Omental fat pad (tissue), 4 donors: ENCODE data around the gene KITLG. TPM values are rescaled to one million over a fixed set of nuclear protein-coding genes. Genes with fewer than 3 reads are reported as not detected.

Experiments used
- ATAC-seq: fragments of 150-250 bp; one replicate; pipeline ENCODE4 v1.9.1; 2016; ENCODE audit warnings: mild to moderate bottlenecking, moderate library complexity; ENCODE audit not compliant: low FRiP score
- DNase-seq: peaks from one replicate; pipeline ENCODE4 v3.0.0-alpha.2; 2019; ENCODE audit warnings: low spot score
- total RNA-seq, 4 donors: library from RNA; depleted of rRNA; stranded (reverse); fragments of >200 nt; gene quantifications; one replicate each; pipeline ENCODE4 v1.1.0, GENCODE V29; 2016
- TF ChIP-seq, protein P1 (sequence below), 3 donors: fragments of 450-650 bp; IDR thresholded peaks; one replicate each; pipeline ENCODE4 v1.5.1; 2016 to 2017; ENCODE audit warnings: antibody characterized with exemption in 3 of 3, mild to moderate bottlenecking in 3 of 3, moderate library complexity in 2 of 3

KITLG gene
- total RNA-seq, 4 donors from 2014 or later: 12.2 to 29.8 (median 19.8) TPM

DNA sequence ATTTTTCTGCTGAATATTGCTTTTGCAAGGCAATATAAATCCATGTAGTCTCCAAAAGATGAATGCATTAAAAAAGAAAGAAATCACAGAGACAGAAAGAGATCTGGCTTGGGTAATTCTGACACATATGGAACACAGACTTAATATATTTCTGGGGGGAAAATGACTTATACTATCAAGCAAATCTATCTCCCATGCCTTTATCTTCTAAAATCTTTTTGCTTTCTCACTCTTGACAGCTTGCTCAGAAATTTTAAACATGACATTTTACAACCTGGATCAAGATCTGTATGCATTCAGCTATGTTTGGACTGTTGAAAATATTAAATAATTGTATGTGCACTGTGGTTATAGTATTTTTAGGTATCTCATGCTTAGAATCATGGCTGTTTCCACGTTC is 73.0 kb downstream of the KITLG start:
- DNase-seq (no peak), ATAC-seq (no peak)
- TF ChIP-seq, protein P1, sequence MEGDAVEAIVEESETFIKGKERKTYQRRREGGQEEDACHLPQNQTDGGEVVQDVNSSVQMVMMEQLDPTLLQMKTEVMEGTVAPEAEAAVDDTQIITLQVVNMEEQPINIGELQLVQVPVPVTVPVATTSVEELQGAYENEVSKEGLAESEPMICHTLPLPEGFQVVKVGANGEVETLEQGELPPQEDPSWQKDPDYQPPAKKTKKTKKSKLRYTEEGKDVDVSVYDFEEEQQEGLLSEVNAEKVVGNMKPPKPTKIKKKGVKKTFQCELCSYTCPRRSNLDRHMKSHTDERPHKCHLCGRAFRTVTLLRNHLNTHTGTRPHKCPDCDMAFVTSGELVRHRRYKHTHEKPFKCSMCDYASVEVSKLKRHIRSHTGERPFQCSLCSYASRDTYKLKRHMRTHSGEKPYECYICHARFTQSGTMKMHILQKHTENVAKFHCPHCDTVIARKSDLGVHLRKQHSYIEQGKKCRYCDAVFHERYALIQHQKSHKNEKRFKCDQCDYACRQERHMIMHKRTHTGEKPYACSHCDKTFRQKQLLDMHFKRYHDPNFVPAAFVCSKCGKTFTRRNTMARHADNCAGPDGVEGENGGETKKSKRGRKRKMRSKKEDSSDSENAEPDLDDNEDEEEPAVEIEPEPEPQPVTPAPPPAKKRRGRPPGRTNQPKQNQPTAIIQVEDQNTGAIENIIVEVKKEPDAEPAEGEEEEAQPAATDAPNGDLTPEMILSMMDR (IDR thresholded peaks at IDR 0.05): no peak

DNA sequence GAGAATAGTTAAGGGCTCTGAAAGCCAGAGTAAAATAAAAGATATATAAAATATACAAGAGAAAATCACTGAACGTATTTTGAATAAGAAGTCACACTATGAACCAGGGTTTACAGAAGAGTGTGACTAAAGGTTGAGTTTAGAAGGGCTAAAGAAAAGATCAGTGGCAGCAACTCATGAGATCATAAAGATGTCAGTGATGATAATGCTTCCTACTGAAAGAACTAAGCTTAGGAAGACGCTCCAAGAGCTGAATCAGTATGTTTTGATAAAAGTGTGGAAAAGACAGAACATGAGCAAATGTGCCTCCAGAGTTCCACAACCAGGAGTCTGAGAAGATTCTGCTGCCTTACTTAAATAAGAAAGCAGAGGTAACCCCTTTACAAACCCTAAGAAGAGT is 74.6 kb downstream of the KITLG start:
- ATAC-seq (no peak), DNase-seq (no peak)
- TF ChIP-seq, protein P1 (IDR thresholded peaks at IDR 0.05): no peak

DNA sequence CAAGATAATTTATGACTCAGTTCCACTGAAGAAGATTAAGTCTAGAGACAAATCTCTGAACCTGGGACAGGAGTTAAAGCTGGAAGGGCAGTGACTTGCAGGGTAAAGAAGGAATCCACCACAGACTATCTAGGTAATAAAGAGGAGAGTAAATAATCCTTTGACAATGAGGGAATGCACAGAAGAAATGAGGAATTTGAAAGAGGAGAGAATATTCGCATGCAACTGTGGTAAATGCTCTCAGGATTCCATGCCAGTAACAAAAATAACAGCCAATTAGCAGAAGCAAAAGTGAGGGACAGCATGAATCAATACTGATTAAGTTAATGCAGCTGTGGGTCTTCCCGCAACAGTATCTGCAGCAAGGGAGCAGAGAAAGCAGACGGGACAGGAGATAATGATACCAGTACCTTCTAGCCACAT is 77.0 kb downstream of the KITLG start:
- ATAC-seq: no peak
- TF ChIP-seq, protein P1 (IDR thresholded peaks at IDR 0.05): no peak
- DNase-seq: no peak

DNA sequence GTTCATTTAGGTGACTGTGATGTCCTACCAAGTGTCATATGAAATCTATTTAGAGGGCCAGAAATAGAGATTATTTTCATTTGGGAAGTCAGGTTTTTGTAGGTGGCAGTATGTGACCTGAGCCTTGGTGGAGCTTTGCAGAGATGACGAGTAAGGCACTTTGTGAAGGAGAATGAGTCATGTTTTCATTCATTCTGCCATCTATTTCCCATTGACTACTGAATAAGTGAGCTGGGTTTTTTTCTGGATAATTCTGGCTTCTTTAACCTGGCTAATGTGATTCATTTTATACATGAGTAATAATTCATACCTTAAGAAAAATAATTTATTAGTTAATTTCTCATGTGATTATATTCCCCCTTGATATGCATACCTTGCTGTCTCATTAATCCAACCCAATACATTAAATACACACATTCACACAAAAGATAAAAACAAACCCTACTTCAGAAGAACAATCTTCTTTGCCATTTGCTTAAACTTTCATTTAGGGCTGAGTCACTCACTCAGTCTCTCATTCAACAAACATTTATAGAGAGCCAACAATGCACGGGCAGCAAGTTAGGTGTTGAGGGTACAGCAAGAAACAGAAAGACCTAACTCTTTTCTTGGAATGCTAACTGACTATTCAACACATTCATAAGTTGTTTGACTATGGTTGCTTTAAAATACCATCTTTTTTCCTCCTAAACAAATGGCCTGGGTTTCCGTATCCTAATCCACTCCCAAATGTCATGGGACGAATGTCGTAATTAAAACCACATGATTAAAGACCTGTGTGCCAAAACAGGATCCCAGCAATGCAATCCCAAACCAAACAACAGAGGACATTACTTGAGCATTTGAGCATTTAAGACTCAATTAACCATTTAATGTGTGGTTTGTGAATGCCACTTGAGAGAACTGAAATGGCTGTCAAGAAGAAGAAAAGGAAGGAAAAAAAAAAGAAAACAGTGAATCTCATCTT is 78.0 kb downstream of the KITLG start:
- DNase-seq: no peak
- no peak for ATAC-seq
- TF ChIP-seq, protein P1 (IDR thresholded peaks at IDR 0.05): no peak

DNA sequence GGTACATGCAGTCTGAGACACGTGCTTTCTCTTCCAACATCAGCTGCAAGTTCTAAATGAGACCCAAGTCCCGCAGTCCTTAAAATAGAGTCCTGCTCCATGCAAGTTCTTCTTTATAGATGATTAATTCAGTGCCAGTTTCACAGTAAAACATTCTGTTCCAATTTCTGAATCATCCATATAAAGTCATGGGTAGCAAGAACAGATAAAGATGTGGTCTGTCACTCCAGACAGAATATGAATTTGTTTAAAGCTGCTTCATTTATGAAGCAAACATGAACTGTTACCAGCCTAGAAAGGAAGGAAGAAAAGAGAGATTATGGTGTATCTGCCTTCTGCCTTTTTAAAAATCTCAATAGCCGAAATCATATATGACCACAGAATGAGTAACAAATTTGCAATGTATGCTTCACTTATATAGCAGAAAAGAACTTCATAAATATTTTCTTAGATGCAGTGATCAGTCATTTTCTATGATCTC is 83.3 kb downstream of the KITLG start:
- TF ChIP-seq, protein P1 (IDR thresholded peaks at IDR 0.05): no peak
- ATAC-seq (no peak), DNase-seq (no peak)

DNA sequence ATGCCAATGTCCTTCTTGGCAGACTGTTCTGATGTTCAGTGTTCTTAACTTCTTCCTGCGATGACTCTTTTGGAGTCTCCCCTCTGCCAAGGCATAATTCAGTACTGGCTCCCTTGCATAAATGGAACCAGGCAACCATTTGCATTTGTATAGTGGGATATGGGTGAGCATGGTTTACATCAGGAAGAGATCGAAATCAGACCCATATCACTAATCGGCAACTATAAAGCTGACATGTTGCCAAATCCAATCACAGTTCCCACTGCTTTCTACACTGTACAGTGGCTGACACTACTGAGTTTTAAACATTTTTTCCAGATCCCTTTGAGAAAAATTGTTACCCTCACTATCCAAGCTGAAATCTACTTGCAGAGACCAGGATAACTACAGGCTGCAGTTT is 83.8 kb downstream of the KITLG start:
- DNase-seq: no peak
- TF ChIP-seq, protein P1 (IDR thresholded peaks at IDR 0.05): no peak
- no peak for ATAC-seq

DNA sequence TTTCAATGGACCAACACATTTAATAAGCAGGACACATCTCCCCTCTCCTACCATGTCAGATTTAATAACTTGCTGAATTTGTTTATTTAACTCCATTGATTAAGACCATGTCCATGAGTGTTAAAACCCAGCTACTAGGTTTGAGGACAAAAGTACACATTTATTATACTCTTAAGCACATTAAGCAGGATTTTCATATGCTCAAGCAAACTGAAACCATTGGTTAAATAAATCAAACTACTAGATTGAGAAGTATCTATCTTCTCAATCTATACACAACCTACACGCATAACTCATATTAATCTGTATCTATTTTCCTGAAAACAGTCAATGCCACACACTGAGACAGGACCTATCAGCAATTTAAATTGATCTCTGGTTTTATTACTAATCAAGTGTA is 85.2 kb downstream of the KITLG start:
- TF ChIP-seq, protein P1 (IDR thresholded peaks at IDR 0.05): no peak
- DNase-seq (no peak), ATAC-seq (no peak)
